Endothelial cell of umbilical vein (primary cell): Measurements from ENCODE around the gene SV2A.

Experiments
- JUN ChIP-seq: IDR thresholded peaks from 2 replicates; pipeline ENCODE4 v1.6.1; 2011; ENCODE audit warnings: borderline replicate concordance, low read depth; ENCODE audit not compliant: insufficient read length, insufficient read depth
- POLR2A ChIP-seq: IDR thresholded peaks from 2 replicates; pipeline ENCODE4 v1.6.1; 2012; ENCODE audit warnings: low read depth, mild to moderate bottlenecking, control low read depth, low read length
- TF ChIP-seq, protein P1 (sequence below), 2 donors: IDR thresholded peaks; 1 replicate in 1 of 2; 2 replicates in 1 of 2; pipeline ENCODE4 v1.5.1; 2011; ENCODE audit warnings: low read length in 2 of 2, mild to moderate bottlenecking in 2 of 2, moderate library complexity in 2 of 2, control low read depth in 1 of 2, inconsistent platforms in 1 of 2, low read depth in 1 of 2; ENCODE audit not compliant: insufficient read depth in 1 of 2; ENCODE audit errors: extremely low read depth in 1 of 2
- TF ChIP-seq, protein P2 (sequence below): IDR thresholded peaks from 2 replicates; pipeline ENCODE4 v1.6.1; 2011; ENCODE audit not compliant: insufficient read depth, insufficient read length

DNA sequence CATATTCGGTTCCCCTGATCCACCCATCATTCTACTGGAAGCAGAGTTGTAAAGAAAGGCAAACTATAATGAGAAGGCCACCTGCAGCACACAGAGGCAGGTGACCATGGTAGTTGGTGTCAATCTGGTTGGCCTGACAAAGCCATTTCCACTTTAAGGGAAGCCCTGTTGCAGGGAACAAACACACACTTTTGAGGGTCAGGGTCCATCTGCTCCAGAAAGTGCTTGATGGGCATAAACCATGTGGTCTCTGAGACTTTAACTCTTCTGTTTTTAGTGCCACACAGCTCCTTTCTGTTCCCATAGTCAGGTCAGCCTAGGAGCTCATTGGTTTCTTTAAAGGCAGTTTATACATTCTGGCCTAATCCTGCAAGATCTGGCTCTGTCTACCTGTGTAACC is 35.8 kb downstream of the SV2A start:
- TF ChIP-seq, protein P1, sequence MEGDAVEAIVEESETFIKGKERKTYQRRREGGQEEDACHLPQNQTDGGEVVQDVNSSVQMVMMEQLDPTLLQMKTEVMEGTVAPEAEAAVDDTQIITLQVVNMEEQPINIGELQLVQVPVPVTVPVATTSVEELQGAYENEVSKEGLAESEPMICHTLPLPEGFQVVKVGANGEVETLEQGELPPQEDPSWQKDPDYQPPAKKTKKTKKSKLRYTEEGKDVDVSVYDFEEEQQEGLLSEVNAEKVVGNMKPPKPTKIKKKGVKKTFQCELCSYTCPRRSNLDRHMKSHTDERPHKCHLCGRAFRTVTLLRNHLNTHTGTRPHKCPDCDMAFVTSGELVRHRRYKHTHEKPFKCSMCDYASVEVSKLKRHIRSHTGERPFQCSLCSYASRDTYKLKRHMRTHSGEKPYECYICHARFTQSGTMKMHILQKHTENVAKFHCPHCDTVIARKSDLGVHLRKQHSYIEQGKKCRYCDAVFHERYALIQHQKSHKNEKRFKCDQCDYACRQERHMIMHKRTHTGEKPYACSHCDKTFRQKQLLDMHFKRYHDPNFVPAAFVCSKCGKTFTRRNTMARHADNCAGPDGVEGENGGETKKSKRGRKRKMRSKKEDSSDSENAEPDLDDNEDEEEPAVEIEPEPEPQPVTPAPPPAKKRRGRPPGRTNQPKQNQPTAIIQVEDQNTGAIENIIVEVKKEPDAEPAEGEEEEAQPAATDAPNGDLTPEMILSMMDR (IDR thresholded peaks at IDR 0.05; ENCODE audit: extremely low read depth in 1 of 2, insufficient read depth in 1 of 2, low read depth in 1 of 2, low read length in 2 of 2) = no peak
- TF ChIP-seq, protein P2, sequence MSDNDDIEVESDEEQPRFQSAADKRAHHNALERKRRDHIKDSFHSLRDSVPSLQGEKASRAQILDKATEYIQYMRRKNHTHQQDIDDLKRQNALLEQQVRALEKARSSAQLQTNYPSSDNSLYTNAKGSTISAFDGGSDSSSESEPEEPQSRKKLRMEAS = no peak
- TF ChIP-seq JUN (no peak), POLR2A (no peak)
